ENCODE results near the gene CTSE. TPM values are rescaled to one million over a fixed set of nuclear protein-coding genes. Genes with fewer than 3 reads are reported as not detected.

The CTSE gene
- total RNA-seq, 1 experiment from 2014 or later, result not detected

GRCh38 chr1:205970486-205970885, 53.2 kb downstream of the CTSE start:
- CTCF ChIA-PET, result interaction anchor here (0.6 kb wide), 1 partner anchor 93 kb away, joined by 6 read pairs; no protein-coding TSS in a partner anchor
- POLR2A ChIA-PET, result no interaction called here
- H3K4me3 ChIP-seq (ENCODE audit: low read depth in 2 of 2, low read length in 2 of 2), result no peak overlapping the region
- no TSS peak for BruUV-seq (replicated peaks)
- ATAC-seq (no peak; the same call in 1 of the 2 replicates), DNase-seq (ENCODE audit: low read depth, low spot score) (no peak)
- TF ChIP-seq CTCF (IDR thresholded peaks at IDR 0.05) (no peak), REST (IDR thresholded peaks at IDR 0.05; ENCODE audit: insufficient read depth in 1 of 2, low read depth in 2 of 2, low read length in 1 of 2) (no peak), SIN3A (IDR thresholded peaks at IDR 0.05; ENCODE audit: borderline replicate concordance, insufficient read depth, low read depth, low read length) (no peak), TCF7L2 (IDR thresholded peaks at IDR 0.05; ENCODE audit: low read depth, low read length) (no peak), POLR2AphosphoS5 (IDR thresholded peaks at IDR 0.05; ENCODE audit: low read depth, low read length) (no peak)
- no peaks in the 10 kb centered on the region for H3K9me3 ChIP-seq (ENCODE audit: control insufficient read depth, insufficient read depth, low read depth, low read length)
- intact Hi-C loops (cut with micrococcal nuclease; ENCODE audit: unreplicated experiment) (no loop called here), in situ Hi-C loops (cut with HindIII; ENCODE audit: low pct_unique_long_range_greater_than_20kb, low sequenced_read_pairs) (no loop called here)
- no peaks in the 10 kb centered on the region for H3K4me1 ChIP-seq (ENCODE audit: control insufficient read depth, insufficient read depth, low read length)
- H3K27ac ChIP-seq (ENCODE audit: low read length), result no peak overlapping the region
- no peaks in the 10 kb centered on the region for H3K36me3 ChIP-seq (ENCODE audit: control insufficient read depth, insufficient read depth, low read length)
- H3K27me3 ChIP-seq (ENCODE audit: control insufficient read depth, insufficient read depth, low read length), result no peaks in the 10 kb centered on the region

GRCh38 chr1:205969229-205969628, 54.5 kb downstream of the CTSE start:
- H3K27ac ChIP-seq (ENCODE audit: low read length), result no peak overlapping the region
- H3K4me3 ChIP-seq (ENCODE audit: low read depth in 2 of 2, low read length in 2 of 2), result no peak overlapping the region
- no peaks in the 10 kb centered on the region for H3K4me1 ChIP-seq (ENCODE audit: control insufficient read depth, insufficient read depth, low read length)
- ChIA-PET POLR2A (interaction anchor here (0.6 kb wide), 1 partner anchor 319 kb away, joined by 8 read pairs; no protein-coding TSS in a partner anchor), CTCF (interaction anchor here (0.5 to 1.8 kb wide), 2 partner anchors 8 to 311 kb away, joined by 8 read pairs; no protein-coding TSS in a partner anchor)
- H3K36me3 ChIP-seq (ENCODE audit: control insufficient read depth, insufficient read depth, low read length), result no peaks in the 10 kb centered on the region
- intact Hi-C loops (cut with micrococcal nuclease; ENCODE audit: unreplicated experiment) (no loop called here), in situ Hi-C loops (cut with HindIII; ENCODE audit: low pct_unique_long_range_greater_than_20kb, low sequenced_read_pairs) (no loop called here)
- no TSS peak for BruUV-seq (replicated peaks)
- TF ChIP-seq TCF7L2 (IDR thresholded peaks at IDR 0.05; ENCODE audit: low read depth, low read length) (no peak), SIN3A (IDR thresholded peaks at IDR 0.05; ENCODE audit: borderline replicate concordance, insufficient read depth, low read depth, low read length) (no peak), POLR2AphosphoS5 (IDR thresholded peaks at IDR 0.05; ENCODE audit: low read depth, low read length) (no peak), REST (IDR thresholded peaks at IDR 0.05; ENCODE audit: insufficient read depth in 1 of 2, low read depth in 2 of 2, low read length in 1 of 2) (no peak), CTCF (IDR thresholded peaks at IDR 0.05) (no peak)
- H3K9me3 ChIP-seq (ENCODE audit: control insufficient read depth, insufficient read depth, low read depth, low read length), result no peaks in the 10 kb centered on the region
- H3K27me3 ChIP-seq (ENCODE audit: control insufficient read depth, insufficient read depth, low read length), result no peaks in the 10 kb centered on the region
- ATAC-seq (no peak), DNase-seq (ENCODE audit: low read depth, low spot score) (no peak)

Data from Panc1 (cell line).